Effector memory CD8-positive, alpha-beta T cell (primary cell): ENCODE data around the gene PAX2.
A peak's percentile ranks its signal among the peaks of the same experiment; 100 is the strongest.
"Not testable (repeated sequence)": the region's sequence is repeated elsewhere in the genome, so short reads cannot be mapped to it uniquely, and the experiment has no call there.

Source experiments
- ATAC-seq: fragments of 150-1000 bp; cut with Tn5 transposase; replicated peaks from 2 replicates; pipeline ENCODE4 v1.10.0; 2021; ENCODE audit warnings: mild to moderate bottlenecking, moderate library complexity
- DNase-seq, 3 experiments: peaks; one replicate each; pipeline ENCODE4 v3.0.0; 2021
- H3K27ac Mint-ChIP-seq, 2 donors: one replicate each; pipeline ENCODE4 v1.8.0; 2022; ENCODE audit warnings: mild to moderate bottlenecking in 2 of 2, mixed read lengths in 2 of 2, moderate library complexity in 2 of 2
- H3K27me3 Mint-ChIP-seq, 2 donors: one replicate each; pipeline ENCODE4 v1.8.0; 2022; ENCODE audit warnings: mixed read lengths in 2 of 2
- H3K36me3 Mint-ChIP-seq: one replicate; pipeline ENCODE4 v1.8.0; 2022; ENCODE audit warnings: mild to moderate bottlenecking, moderate library complexity, mixed read lengths; ENCODE audit not compliant: insufficient read depth
- H3K4me1 Mint-ChIP-seq, 2 donors: one replicate each; pipeline ENCODE4 v1.8.0; 2022; ENCODE audit warnings: low read depth in 2 of 2, mixed read lengths in 2 of 2
- H3K4me3 Mint-ChIP-seq, 2 donors: one replicate each; pipeline ENCODE4 v1.8.0; 2022; ENCODE audit warnings: mild to moderate bottlenecking in 2 of 2, mixed read lengths in 2 of 2, moderate library complexity in 2 of 2
- H3K9me3 Mint-ChIP-seq, 2 donors: one replicate each; pipeline ENCODE4 v1.8.0; 2022; ENCODE audit warnings: mixed read lengths in 2 of 2
- total RNA-seq, 9 experiments: gene quantifications; one replicate each; lab custom pipeline; 2026; lab: John Stamatoyannopoulos, UW

The PAX2 gene
- total RNA-seq = 0 to 0.07 (median 0) reads per million in 9 experiments

- peaks cover 31 to 36% of the 10 kb centered on the region in 2 donors for H3K4me1 Mint-ChIP-seq
Measured at GRCh38 chr10:100744987-100745881, at the start of gene PAX2. TSS of gene PAX2 (plus strand) at chr10:100745582. CDS start at chr10:100746261, 679 bp downstream.

DNA sequence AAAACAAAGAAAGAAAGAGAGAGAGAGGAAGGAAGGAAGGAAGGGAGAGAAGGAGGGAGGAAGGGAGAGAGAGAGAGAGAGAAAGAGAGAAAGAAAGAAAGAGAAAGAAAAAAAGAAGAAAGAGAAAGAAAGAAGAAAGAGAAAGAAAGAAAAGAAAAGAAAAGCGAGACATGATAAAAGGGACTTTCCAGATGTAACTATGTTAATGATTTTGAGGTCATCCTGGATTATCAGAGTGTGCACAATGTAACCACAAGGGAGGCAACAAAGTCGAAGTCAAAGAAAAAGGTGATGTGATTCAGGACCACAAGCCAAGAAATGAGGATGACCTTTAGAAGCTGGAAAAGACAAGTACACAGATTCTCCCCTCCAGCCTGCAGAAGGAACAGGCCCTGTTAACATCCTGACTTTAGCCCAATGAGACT, 48.9 kb upstream of the PAX2 start:
- no peak for ATAC-seq
- no peak overlapping the region for H3K4me3 Mint-ChIP-seq
- H3K36me3 Mint-ChIP-seq = no peaks in the 10 kb centered on the region
- H3K27me3 Mint-ChIP-seq = peaks cover 12 to 28% of the 10 kb centered on the region in 2 donors
- no peak overlapping the region for H3K27ac Mint-ChIP-seq
- DNase-seq = no peak
- H3K9me3 Mint-ChIP-seq = no peaks in the 10 kb centered on the region
- H3K4me1 Mint-ChIP-seq = no peaks in the 10 kb centered on the region

More at GRCh38 chr10:100744987-100745881, at the start of gene PAX2:
- ATAC-seq (no peak), DNase-seq (no peak)
- H3K9me3 Mint-ChIP-seq = no peaks in the 10 kb centered on the region
- no peak within 1 kb of the TSS for H3K27ac Mint-ChIP-seq
- H3K36me3 Mint-ChIP-seq = peaks cover 2% of the 10 kb centered on the region
- peaks cover 79 to 89% of the 10 kb centered on the region in 2 donors for H3K27me3 Mint-ChIP-seq
- peak within 1 kb of the TSS; percentile 70 to 72 for H3K4me3 Mint-ChIP-seq

DNA sequence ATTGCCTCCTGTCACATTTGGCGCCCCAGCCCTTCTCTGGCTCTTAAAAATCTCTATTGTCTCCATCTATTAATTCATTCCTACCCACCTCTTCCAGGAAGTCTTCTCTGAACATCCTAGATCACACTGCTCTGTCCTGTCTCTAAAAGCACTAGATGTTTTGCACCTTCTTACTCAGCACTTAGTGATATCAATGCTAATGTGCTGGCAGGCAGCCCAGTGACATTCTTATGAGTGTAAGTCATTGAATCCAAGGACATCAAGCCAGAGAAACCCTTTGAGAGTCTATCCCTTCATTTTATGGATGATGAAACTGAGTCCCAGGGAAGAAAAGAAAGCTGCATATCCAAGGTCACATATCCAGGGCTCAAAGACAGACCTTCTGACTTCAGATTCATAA, 48.3 kb upstream of the PAX2 start:
- no peak overlapping the region for H3K27ac Mint-ChIP-seq
- H3K36me3 Mint-ChIP-seq = no peaks in the 10 kb centered on the region
- no peaks in the 10 kb centered on the region for H3K9me3 Mint-ChIP-seq
- ATAC-seq (no peak), DNase-seq (no peak)
- no peak overlapping the region for H3K4me3 Mint-ChIP-seq
- no peaks in the 10 kb centered on the region for H3K4me1 Mint-ChIP-seq
- peaks cover 6 to 26% of the 10 kb centered on the region in 2 donors for H3K27me3 Mint-ChIP-seq

DNA sequence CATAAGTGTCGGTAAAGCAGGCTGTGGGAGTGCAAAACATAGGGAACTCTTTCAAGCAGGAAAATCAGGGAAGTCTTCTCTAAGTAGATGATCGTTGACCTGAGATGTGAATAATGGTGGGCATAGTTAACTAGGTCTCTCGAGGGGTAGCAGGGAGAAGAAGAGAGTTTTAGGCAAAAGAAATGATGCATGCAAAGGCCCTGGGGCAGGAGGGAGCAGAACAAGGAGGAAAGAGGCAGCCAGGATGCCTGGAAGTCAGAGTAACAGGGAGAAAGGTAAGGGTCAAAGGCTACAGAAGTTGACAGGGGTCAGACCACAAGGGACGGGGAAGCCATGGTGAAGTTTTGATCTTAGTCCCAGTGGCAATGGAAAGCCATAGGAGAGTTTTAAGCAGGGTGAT, 47.8 kb upstream of the PAX2 start:
- Mint-ChIP-seq H3K4me1 (no peaks in the 10 kb centered on the region), H3K4me3 (no peak overlapping the region), H3K27me3 (peaks cover under 1 to 21% of the 10 kb centered on the region in 2 donors), H3K27ac (no peak overlapping the region), H3K9me3 (no peaks in the 10 kb centered on the region), H3K36me3 (no peaks in the 10 kb centered on the region)
- ATAC-seq (no peak), DNase-seq (no peak)

- not testable (repeated sequence) for ATAC-seq, H3K4me1 Mint-ChIP-seq, DNase-seq, H3K36me3 Mint-ChIP-seq, H3K27ac Mint-ChIP-seq, H3K4me3 Mint-ChIP-seq, H3K9me3 Mint-ChIP-seq
- H3K27me3 Mint-ChIP-seq = peaks cover 11 to 44% of the 10 kb centered on the region in 2 donors
Measured at GRCh38 chr10:100701704-100702103, 43.7 kb upstream of the PAX2 start.

DNA sequence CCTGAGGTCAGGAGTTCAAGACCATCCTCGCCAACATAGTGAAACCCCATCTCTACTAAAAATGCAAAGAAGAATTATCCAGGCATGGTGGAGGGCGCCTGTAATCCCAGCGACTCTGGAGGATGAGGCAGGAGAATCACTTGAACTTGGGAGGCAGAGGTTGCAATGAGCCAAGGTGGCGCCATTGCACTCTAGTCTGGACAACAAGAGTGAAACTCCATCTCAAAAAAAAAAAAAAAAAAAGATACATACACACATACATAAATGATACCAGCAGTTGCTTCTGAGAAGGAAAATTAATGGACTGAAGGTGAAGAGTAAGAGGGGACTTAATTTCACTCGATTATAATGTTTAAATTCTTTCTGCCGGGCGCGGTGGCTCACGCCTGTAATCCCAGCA, 40.2 kb upstream of the PAX2 start:
- peaks cover 46 to 48% of the 10 kb centered on the region in 2 donors for H3K27me3 Mint-ChIP-seq

DNA sequence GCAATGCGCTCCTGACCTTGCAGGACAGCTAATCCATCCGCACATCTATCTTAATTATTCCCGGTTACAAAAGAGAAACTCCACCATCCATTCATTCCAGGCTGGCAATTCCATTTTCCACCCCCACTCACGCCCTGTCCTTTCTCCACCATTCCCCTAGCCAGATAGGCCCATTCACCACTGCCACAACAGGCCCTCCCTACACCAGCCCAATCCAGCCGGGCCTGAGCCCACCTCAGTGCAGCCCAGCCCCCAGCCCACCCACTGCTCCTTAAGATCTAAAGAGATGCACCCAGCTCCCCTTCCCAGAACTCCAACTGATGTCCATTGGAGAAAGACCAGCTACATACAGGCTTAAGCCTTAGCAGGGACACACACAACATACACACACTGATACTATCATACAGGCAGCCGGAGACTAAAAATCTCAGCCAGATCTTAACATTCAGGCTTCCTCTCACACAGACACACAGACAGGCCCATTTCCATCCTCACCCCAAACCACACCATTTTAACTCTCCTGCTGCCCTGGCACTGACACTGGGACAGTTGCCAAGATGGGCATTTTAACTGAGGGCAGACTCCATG, 38.0 kb upstream of the PAX2 start:
- DNase-seq (no peak), ATAC-seq (no peak)
- Mint-ChIP-seq H3K4me3 (no peak overlapping the region), H3K9me3 (no peaks in the 10 kb centered on the region), H3K4me1 (peaks cover 0 to 4% of the 10 kb centered on the region in 2 donors), H3K27ac (no peak overlapping the region), H3K27me3 (peaks cover 68% of the 10 kb centered on the region in 2 donors), H3K36me3 (no peaks in the 10 kb centered on the region)

More for the DNA sequence above, 40.2 kb upstream of the PAX2 start:
- Mint-ChIP-seq H3K27ac (no peak overlapping the region), H3K9me3 (no peaks in the 10 kb centered on the region), H3K4me1 (peaks cover 0 to 4% of the 10 kb centered on the region in 2 donors), H3K36me3 (no peaks in the 10 kb centered on the region), H3K4me3 (no peak overlapping the region)
- ATAC-seq (no peak), DNase-seq (no peak)

DNA sequence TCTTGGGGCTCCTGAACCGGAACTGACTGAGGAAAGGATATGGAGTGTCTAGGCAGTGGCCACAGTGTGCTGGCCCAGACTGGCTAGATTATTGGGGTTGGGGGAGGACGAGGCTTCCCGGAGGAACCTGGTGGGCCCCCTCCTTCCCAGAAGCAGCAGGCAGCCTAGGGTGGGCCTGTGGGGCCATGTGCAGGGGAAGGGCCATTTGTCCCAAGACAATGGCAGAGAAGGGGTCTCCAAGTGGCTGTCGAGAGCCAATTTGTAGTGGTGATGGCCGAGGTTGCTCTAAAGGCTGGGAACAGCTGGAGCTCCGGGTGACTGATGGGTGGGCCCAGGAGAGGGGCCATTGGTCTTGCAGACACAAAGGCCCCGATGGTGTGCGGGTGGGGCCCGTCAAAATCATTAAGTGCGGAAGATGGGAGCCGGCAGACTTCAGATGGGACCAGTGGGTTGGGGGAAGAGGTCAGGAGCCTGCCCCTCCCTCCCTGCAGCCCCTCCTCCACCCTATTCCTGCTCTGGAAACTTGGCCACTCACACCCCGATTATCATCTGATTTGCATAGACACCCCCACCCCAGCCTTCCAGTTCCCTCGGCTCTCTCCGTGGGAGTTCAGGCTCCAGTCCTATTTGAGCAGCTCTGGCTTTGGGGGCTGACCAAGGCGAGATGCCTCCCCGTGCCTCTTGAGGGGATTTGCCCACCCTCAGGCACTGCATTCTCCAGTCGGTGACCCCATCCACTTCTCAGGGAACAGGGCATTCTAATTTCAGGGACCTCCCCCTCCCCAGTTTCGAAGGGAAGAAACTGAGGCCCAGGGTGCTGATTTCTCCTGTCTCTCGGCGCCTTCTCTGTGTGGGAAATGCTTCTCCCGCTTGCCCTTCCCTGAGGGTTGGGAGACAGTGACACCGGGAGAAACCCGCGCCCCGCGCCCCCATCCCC, 36.0 kb upstream of the PAX2 start:
- Mint-ChIP-seq H3K36me3 (no peaks in the 10 kb centered on the region), H3K27ac (no peak overlapping the region), H3K9me3 (no peaks in the 10 kb centered on the region), H3K4me3 (no peak overlapping the region), H3K27me3 (peaks cover 79 to 86% of the 10 kb centered on the region in 2 donors), H3K4me1 (peaks cover 0 to 7% of the 10 kb centered on the region in 2 donors)
- ATAC-seq = no peak
- DNase-seq = no peak

- Mint-ChIP-seq H3K4me3 (no peak overlapping the region), H3K4me1 (peaks cover 0 to 10% of the 10 kb centered on the region in 2 donors), H3K9me3 (no peaks in the 10 kb centered on the region), H3K27me3 (peaks cover 79 to 95% of the 10 kb centered on the region in 2 donors), H3K36me3 (no peaks in the 10 kb centered on the region), H3K27ac (no peak overlapping the region)
- ATAC-seq (no peak), DNase-seq (no peak)
Measured at GRCh38 chr10:100710151-100710871, 35.1 kb upstream of the PAX2 start.

DNA sequence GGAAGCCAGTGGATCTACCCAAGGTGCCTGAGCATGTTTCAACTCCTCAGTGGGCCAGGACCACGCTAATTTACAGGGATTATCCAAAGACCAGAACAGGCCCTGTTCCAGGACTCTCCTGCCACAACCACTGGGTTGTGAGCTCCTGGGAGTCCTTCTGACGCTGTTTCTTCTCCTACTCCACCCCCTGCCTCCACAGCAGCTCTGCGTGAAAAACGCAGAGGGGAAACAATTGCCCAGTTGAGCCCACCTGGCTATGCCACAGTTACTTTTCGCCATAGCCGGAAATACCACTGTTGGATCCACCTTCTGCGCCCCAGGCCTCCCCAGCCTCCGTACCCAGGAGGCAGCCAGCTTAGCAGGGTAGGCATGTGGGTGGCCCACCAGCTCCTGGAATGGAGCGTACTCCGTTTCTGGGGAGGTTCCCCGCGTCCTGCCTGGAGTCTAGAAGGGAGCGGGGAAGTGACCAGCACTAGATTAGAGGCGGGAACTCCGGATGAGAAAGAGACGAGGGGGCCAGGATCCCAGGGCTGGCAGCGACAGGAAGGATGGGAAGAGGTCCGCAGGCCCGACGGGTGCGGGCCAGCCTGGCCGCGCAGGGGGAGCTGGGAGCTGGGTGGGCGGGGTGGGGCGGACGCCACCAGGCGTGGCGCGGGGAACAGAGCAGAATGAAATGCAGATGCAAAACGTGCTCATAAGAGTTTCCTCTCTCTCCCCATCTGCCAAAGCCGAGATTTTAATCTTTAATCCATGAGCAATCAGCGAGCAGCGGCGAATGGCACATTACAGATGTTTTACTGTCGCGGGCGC, 32.1 kb upstream of the PAX2 start:
- Mint-ChIP-seq H3K4me3 (peak overlapping the region in 1 of 2 donors; percentile 39), H3K36me3 (no peaks in the 10 kb centered on the region), H3K27me3 (peaks cover 83 to 98% of the 10 kb centered on the region in 2 donors), H3K4me1 (peaks cover 0 to 12% of the 10 kb centered on the region in 2 donors), H3K9me3 (no peaks in the 10 kb centered on the region), H3K27ac (no peak overlapping the region)
- no peak for DNase-seq
- no peak for ATAC-seq

GRCh38 chr10:100713859-100714565, 31.4 kb upstream of the PAX2 start:
- no peak overlapping the region for H3K27ac Mint-ChIP-seq

More at GRCh38 chr10:100713859-100714565, 31.4 kb upstream of the PAX2 start:
- H3K9me3 Mint-ChIP-seq = no peaks in the 10 kb centered on the region
- DNase-seq (no peak), ATAC-seq (no peak)
- no peak overlapping the region for H3K4me3 Mint-ChIP-seq
- H3K27me3 Mint-ChIP-seq = peaks cover 78 to 98% of the 10 kb centered on the region in 2 donors
- peaks cover 0 to 12% of the 10 kb centered on the region in 2 donors for H3K4me1 Mint-ChIP-seq
- H3K36me3 Mint-ChIP-seq = no peaks in the 10 kb centered on the region
